ENCODE data around the gene SLC35E1. TPM values are rescaled to one million over a fixed set of nuclear protein-coding genes. Genes with fewer than 3 reads are reported as not detected.
"Not testable (repeated sequence)": the region's sequence is repeated elsewhere in the genome, so short reads cannot be mapped to it uniquely, and the experiment has no call there.

Gene SLC35E1
- total RNA-seq, 1 experiment from 2014 or later: 35.8 TPM

DNA sequence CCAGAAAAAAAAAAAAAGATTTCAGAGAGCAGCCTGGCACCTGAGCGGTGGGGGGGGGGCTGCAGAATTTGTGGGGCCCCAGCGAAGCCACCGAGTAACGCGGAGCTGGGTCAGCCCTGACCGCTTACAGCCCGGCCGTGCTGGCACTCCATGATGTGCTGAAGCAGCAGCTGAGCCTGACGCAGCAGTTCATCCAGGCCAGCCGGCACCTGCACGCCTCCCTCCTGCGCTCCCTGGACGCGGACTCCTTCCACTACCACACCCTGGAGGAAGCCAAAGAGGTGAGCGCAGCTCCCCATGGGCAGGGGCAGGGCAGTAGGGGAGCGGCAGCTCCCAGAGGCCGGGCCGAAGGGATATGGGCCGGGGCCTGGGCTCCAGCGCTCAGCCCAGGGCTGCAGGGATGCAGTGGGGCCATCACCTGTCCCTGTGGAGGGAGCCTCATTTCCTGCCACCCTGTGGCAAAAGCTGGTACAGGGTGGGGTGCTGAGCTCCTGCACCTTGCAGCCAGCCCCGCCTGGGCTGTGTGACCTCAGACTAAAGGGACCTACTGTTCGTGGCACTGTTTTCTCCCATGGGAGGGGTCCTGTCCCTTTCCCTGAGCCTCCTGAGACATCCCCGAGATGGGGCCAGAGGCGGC lies 57.7 kb downstream of the SLC35E1 start:
- Histone ChIP-seq H3K56ac (ENCODE audit: insufficient read length, low read depth, low read length) (no peak overlapping the region), H2BK5ac (ENCODE audit: insufficient read length, low read length) (no peak overlapping the region), H3K4me2 (ENCODE audit: insufficient read depth, insufficient read length, low read length) (no peak overlapping the region), H3K14ac (ENCODE audit: insufficient read depth, low read length) (no peak overlapping the region), H2AFZ (ENCODE audit: low read length) (no peak overlapping the region), H3K79me1 (ENCODE audit: insufficient read depth, low read depth, low read length, poor library complexity, severe bottlenecking) (no peaks in the 10 kb centered on the region), H3K18ac (ENCODE audit: insufficient read length, low read depth, low read length) (no peak overlapping the region), H3K23me2 (ENCODE audit: insufficient read length, low read depth, low read length, poor library complexity, severe bottlenecking) (no peaks in the 10 kb centered on the region), H3K27me3 (ENCODE audit: insufficient read depth, low read length) (no peaks in the 10 kb centered on the region), H3K9ac (ENCODE audit: extremely low read depth, insufficient read length, low read length) (no peak overlapping the region), H2BK12ac (ENCODE audit: insufficient read length, low read depth, low read length) (no peak overlapping the region), H2AK5ac (ENCODE audit: insufficient read length, low read length) (no peak overlapping the region), H4K8ac (replicated peaks; ENCODE audit: insufficient read length, low read depth, low read length) (no peak overlapping the region), H3K4me1 (ENCODE audit: insufficient read depth, low read length) (no peaks in the 10 kb centered on the region), H4K91ac (ENCODE audit: insufficient read length, low read depth, low read length) (no peak overlapping the region), H4K5ac (ENCODE audit: insufficient read length, low read depth, low read length) (no peak overlapping the region), H2BK120ac (ENCODE audit: low read depth, low read length, poor library complexity, severe bottlenecking) (no peak overlapping the region), H3T11ph (ENCODE audit: low read length) (no peak overlapping the region), H2BK20ac (ENCODE audit: low read depth, low read length, poor library complexity, severe bottlenecking) (no peak overlapping the region), H2BK15ac (ENCODE audit: low read depth, low read length) (no peak overlapping the region), H3K23ac (ENCODE audit: insufficient read length, low read depth, low read length) (no peak overlapping the region), H3K27ac (ENCODE audit: insufficient read length, low read depth, low read length) (no peak overlapping the region), H4K20me1 (ENCODE audit: control insufficient read depth, insufficient read depth, insufficient read length) (peaks cover 3% of the 10 kb centered on the region), H3K9me3 (ENCODE audit: control insufficient read depth, low read depth, low read length) (no peaks in the 10 kb centered on the region), H3K79me2 (ENCODE audit: insufficient read depth, low read length) (no peaks in the 10 kb centered on the region), H3K4ac (ENCODE audit: low read depth, low read length) (no peak overlapping the region)
- Mint-ChIP-seq H3K4me3 (no peak overlapping the region), H3K9me3 (no peaks in the 10 kb centered on the region), H3K36me3 (ENCODE audit: insufficient read depth in 1 of 3, low read depth in 3 of 3) (peaks cover 20 to 52% (median 37%) of the 10 kb centered on the region in 3 experiments; a peak in 6 of 7 replicates), H3K27me3 (ENCODE audit: low read depth) (no peaks in the 10 kb centered on the region), H3K4me1 (no peaks in the 10 kb centered on the region), H3K27ac (no peak overlapping the region)
- no CpG with 5 or more reads among the region's 24 CpGs for WGBS (ENCODE audit: extremely low coverage, insufficient read length, low lambda C conversion rate)
- DNase-seq: peak; percentile 58
- TF ChIP-seq, protein P1, sequence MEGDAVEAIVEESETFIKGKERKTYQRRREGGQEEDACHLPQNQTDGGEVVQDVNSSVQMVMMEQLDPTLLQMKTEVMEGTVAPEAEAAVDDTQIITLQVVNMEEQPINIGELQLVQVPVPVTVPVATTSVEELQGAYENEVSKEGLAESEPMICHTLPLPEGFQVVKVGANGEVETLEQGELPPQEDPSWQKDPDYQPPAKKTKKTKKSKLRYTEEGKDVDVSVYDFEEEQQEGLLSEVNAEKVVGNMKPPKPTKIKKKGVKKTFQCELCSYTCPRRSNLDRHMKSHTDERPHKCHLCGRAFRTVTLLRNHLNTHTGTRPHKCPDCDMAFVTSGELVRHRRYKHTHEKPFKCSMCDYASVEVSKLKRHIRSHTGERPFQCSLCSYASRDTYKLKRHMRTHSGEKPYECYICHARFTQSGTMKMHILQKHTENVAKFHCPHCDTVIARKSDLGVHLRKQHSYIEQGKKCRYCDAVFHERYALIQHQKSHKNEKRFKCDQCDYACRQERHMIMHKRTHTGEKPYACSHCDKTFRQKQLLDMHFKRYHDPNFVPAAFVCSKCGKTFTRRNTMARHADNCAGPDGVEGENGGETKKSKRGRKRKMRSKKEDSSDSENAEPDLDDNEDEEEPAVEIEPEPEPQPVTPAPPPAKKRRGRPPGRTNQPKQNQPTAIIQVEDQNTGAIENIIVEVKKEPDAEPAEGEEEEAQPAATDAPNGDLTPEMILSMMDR (conservative IDR thresholded peaks at IDR 0.05): peak; percentile 43; the same call in 2 of the 3 replicates

DNA sequence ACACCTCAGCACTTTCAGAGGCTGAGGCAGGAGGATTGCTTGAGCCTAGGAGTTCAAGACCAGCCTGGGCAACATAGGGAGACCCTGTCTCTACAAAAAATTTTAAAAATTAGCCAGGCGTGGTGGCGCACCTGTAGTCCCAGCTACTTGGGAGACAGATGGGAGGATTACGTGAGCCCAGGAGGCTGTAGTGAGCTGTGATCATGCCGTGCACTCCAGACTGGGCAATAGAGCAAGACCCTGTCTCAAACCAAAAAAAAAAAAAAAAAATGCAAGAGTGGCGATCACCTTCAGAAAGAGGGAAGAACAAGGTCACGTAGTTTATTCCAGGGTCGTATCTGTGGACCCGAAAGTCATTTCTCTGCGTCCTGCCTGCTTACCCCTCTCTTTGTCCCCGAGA lies 59.6 kb downstream of the SLC35E1 start:
- H3K79me2 ChIP-seq (ENCODE audit: insufficient read depth, low read length); H3K27ac ChIP-seq (ENCODE audit: insufficient read length, low read depth, low read length); H2BK15ac ChIP-seq (ENCODE audit: low read depth, low read length); H3K56ac ChIP-seq (ENCODE audit: insufficient read length, low read depth, low read length); H3K9me3 Mint-ChIP-seq; H3K4ac ChIP-seq (ENCODE audit: low read depth, low read length); H3K23ac ChIP-seq (ENCODE audit: insufficient read length, low read depth, low read length); H3K18ac ChIP-seq (ENCODE audit: insufficient read length, low read depth, low read length); H4K20me1 ChIP-seq (ENCODE audit: control insufficient read depth, insufficient read depth, insufficient read length); H4K8ac ChIP-seq (replicated peaks; ENCODE audit: insufficient read length, low read depth, low read length); H2BK20ac ChIP-seq (ENCODE audit: low read depth, low read length, poor library complexity, severe bottlenecking); H4K91ac ChIP-seq (ENCODE audit: insufficient read length, low read depth, low read length); H3K9ac ChIP-seq (ENCODE audit: extremely low read depth, insufficient read length, low read length); H3K4me3 Mint-ChIP-seq; H3K4me1 Mint-ChIP-seq; H2BK5ac ChIP-seq (ENCODE audit: insufficient read length, low read length); H3K9me3 ChIP-seq (ENCODE audit: control insufficient read depth, low read depth, low read length); H3K79me1 ChIP-seq (ENCODE audit: insufficient read depth, low read depth, low read length, poor library complexity, severe bottlenecking); H2BK12ac ChIP-seq (ENCODE audit: insufficient read length, low read depth, low read length); H4K5ac ChIP-seq (ENCODE audit: insufficient read length, low read depth, low read length); H3K23me2 ChIP-seq (ENCODE audit: insufficient read length, low read depth, low read length, poor library complexity, severe bottlenecking); DNase-seq; H3K4me1 ChIP-seq (ENCODE audit: insufficient read depth, low read length); H3K14ac ChIP-seq (ENCODE audit: insufficient read depth, low read length); H2AFZ ChIP-seq (ENCODE audit: low read length); H3K4me2 ChIP-seq (ENCODE audit: insufficient read depth, insufficient read length, low read length); H3K27me3 Mint-ChIP-seq (ENCODE audit: low read depth); H3K27me3 ChIP-seq (ENCODE audit: insufficient read depth, low read length); H3K27ac Mint-ChIP-seq; H3T11ph ChIP-seq (ENCODE audit: low read length); H2AK5ac ChIP-seq (ENCODE audit: insufficient read length, low read length); H2BK120ac ChIP-seq (ENCODE audit: low read depth, low read length, poor library complexity, severe bottlenecking): not testable (repeated sequence)
- peaks cover 11 to 39% (median 22%) of the 10 kb centered on the region in 3 experiments; a peak in 6 of 7 replicates for H3K36me3 Mint-ChIP-seq (ENCODE audit: insufficient read depth in 1 of 3, low read depth in 3 of 3)
- no CpG with 5 or more reads among the region's 10 CpGs for WGBS (ENCODE audit: extremely low coverage, insufficient read length, low lambda C conversion rate)
